ENCODE data around the gene MYO6. TPM values are rescaled to one million over a fixed set of nuclear protein-coding genes. Genes with fewer than 3 reads are reported as not detected.

The MYO6 gene
- total RNA-seq, 6 experiments from 2014 or later = 16.0 to 28.3 (median 18.3) TPM

- no peak for ATAC-seq
- no peak for DNase-seq
- intact Hi-C loops (cut with DNase I) = no loop called here
- no peak for TF ChIP-seq POLR2A (IDR thresholded peaks at IDR 0.05)
- no peak for TF ChIP-seq CTCF (IDR thresholded peaks at IDR 0.05)
- no peak overlapping the region for H3K27ac ChIP-seq
- H3K36me3 ChIP-seq = no peaks in the 10 kb centered on the region
- H3K27me3 ChIP-seq = no peaks in the 10 kb centered on the region
- H3K4me3 ChIP-seq = no peak overlapping the region
- peaks cover 0 to 3% (median 0%) of the 10 kb centered on the region in 4 donors for H3K4me1 ChIP-seq
- H3K9me3 ChIP-seq = no peaks in the 10 kb centered on the region
- 53% methylated on average over 3 of the region's 3 CpGs for WGBS (ENCODE audit: insufficient coverage, low coverage, low lambda C conversion rate, missing lambda C conversion rate)
These were observed 3.3 kb downstream of the MYO6 start for GRCh38 chr6:75752365-75752764.

GRCh38 chr6:75755704-75756103, 6.7 kb downstream of the MYO6 start:
- no peaks in the 10 kb centered on the region for H3K9me3 ChIP-seq
- H3K27me3 ChIP-seq = no peaks in the 10 kb centered on the region
- intact Hi-C loops (cut with DNase I) = no loop called here
- no peaks in the 10 kb centered on the region for H3K36me3 ChIP-seq
- no peak overlapping the region for H3K27ac ChIP-seq
- DNase-seq = no peak
- 62% methylated on average over 5 of the region's 5 CpGs for WGBS (ENCODE audit: insufficient coverage, low coverage, low lambda C conversion rate, missing lambda C conversion rate)
- peak; percentile 27 to 76 (median 68) for ATAC-seq
- TF ChIP-seq POLR2A (IDR thresholded peaks at IDR 0.05) = no peak
- TF ChIP-seq CTCF (IDR thresholded peaks at IDR 0.05) = no peak
- no peak overlapping the region for H3K4me3 ChIP-seq
- H3K4me1 ChIP-seq = peaks cover 0 to 3% (median under 1%) of the 10 kb centered on the region in 4 donors

GRCh38 chr6:75757295-75757694, 8.3 kb downstream of the MYO6 start:
- Histone ChIP-seq H3K9me3 (no peaks in the 10 kb centered on the region), H3K4me1 (peaks cover 0 to 4% (median under 1%) of the 10 kb centered on the region in 4 donors), H3K27me3 (no peaks in the 10 kb centered on the region), H3K4me3 (no peak overlapping the region), H3K27ac (no peak overlapping the region), H3K36me3 (no peaks in the 10 kb centered on the region)
- no peak for TF ChIP-seq POLR2A (IDR thresholded peaks at IDR 0.05)
- TF ChIP-seq CTCF (IDR thresholded peaks at IDR 0.05) = no peak
- WGBS (ENCODE audit: insufficient coverage, low coverage, low lambda C conversion rate, missing lambda C conversion rate) = 77% methylated on average over 3 of the region's 3 CpGs
- DNase-seq (no peak), ATAC-seq (peak in 1 of 4 donors; percentile 11)
- intact Hi-C loops (cut with DNase I) = no loop called here

GRCh38 chr6:75758061-75758460, 9.0 kb downstream of the MYO6 start:
- Histone ChIP-seq H3K27ac (no peak overlapping the region), H3K4me3 (no peak overlapping the region), H3K9me3 (no peaks in the 10 kb centered on the region), H3K27me3 (no peaks in the 10 kb centered on the region), H3K36me3 (no peaks in the 10 kb centered on the region), H3K4me1 (peaks cover 0 to 4% (median under 1%) of the 10 kb centered on the region in 4 donors)
- 74% methylated on average over 5 of the region's 5 CpGs for WGBS (ENCODE audit: insufficient coverage, low coverage, low lambda C conversion rate, missing lambda C conversion rate)
- intact Hi-C loops (cut with DNase I) = no loop called here
- TF ChIP-seq POLR2A (IDR thresholded peaks at IDR 0.05) (no peak), CTCF (IDR thresholded peaks at IDR 0.05) (no peak)
- ATAC-seq (no peak), DNase-seq (no peak)

GRCh38 chr6:75759207-75759606, 10.2 kb downstream of the MYO6 start:
- H3K9me3 ChIP-seq = no peaks in the 10 kb centered on the region
- 55% methylated on average over 5 of the region's 5 CpGs for WGBS (ENCODE audit: insufficient coverage, low coverage, low lambda C conversion rate, missing lambda C conversion rate)
- intact Hi-C loops (cut with DNase I) = no loop called here
- H3K27me3 ChIP-seq = no peaks in the 10 kb centered on the region
- H3K36me3 ChIP-seq = no peaks in the 10 kb centered on the region
- no peak overlapping the region for H3K27ac ChIP-seq
- no peak overlapping the region for H3K4me3 ChIP-seq
- TF ChIP-seq CTCF (IDR thresholded peaks at IDR 0.05) (no peak), POLR2A (IDR thresholded peaks at IDR 0.05) (no peak)
- DNase-seq (no peak), ATAC-seq (no peak)
- H3K4me1 ChIP-seq = peaks cover 0 to 4% (median under 1%) of the 10 kb centered on the region in 4 donors

Data from right lobe of liver (tissue), 6 donors.